Measurements from ENCODE around the gene FAM228B.

FAM228B gene

GRCh38 chr2:24191156-24191555, 67.9 kb downstream of the FAM228B start:
- no peak for TF ChIP-seq FOXM1 (IDR thresholded peaks at IDR 0.05; ENCODE audit: borderline replicate concordance, low read depth)
- no peak for TF ChIP-seq USF1 (IDR thresholded peaks at IDR 0.05)
- no peak for TF ChIP-seq EP300 (IDR thresholded peaks at IDR 0.05; ENCODE audit: borderline replicate concordance)
- no peak for TF ChIP-seq NFIC (IDR thresholded peaks at IDR 0.05)
- TF ChIP-seq RAD21 (IDR thresholded peaks at IDR 0.05; ENCODE audit: low read depth), result no peak
- TF ChIP-seq YY1 (IDR thresholded peaks at IDR 0.05; ENCODE audit: low read depth), result no peak
- TF ChIP-seq TAF1 (IDR thresholded peaks at IDR 0.05; ENCODE audit: low read depth), result no peak
- no peak for TF ChIP-seq EGR1 (IDR thresholded peaks at IDR 0.05)
- no peak for TF ChIP-seq MAX (IDR thresholded peaks at IDR 0.05)
- TF ChIP-seq TEAD4 (IDR thresholded peaks at IDR 0.05), result no peak
- no peak for TF ChIP-seq TCF12 (IDR thresholded peaks at IDR 0.05; ENCODE audit: low read depth)
- TF ChIP-seq ZBTB7A (IDR thresholded peaks at IDR 0.05; ENCODE audit: low read depth), result no peak
- TF ChIP-seq CEBPB (IDR thresholded peaks at IDR 0.05), result no peak
- TF ChIP-seq CREB1 (IDR thresholded peaks at IDR 0.05; ENCODE audit: low read depth), result no peak
- no peak for TF ChIP-seq REST (IDR thresholded peaks at IDR 0.05; ENCODE audit: low read depth)

GRCh38 chr2:24191848-24192247, 68.6 kb downstream of the FAM228B start:
- TF ChIP-seq CREB1 (IDR thresholded peaks at IDR 0.05; ENCODE audit: low read depth), result no peak
- no peak for TF ChIP-seq MAX (IDR thresholded peaks at IDR 0.05)
- TF ChIP-seq TCF12 (IDR thresholded peaks at IDR 0.05; ENCODE audit: low read depth), result no peak
- no peak for TF ChIP-seq USF1 (IDR thresholded peaks at IDR 0.05)
- no peak for TF ChIP-seq RAD21 (IDR thresholded peaks at IDR 0.05; ENCODE audit: low read depth)
- TF ChIP-seq TAF1 (IDR thresholded peaks at IDR 0.05; ENCODE audit: low read depth), result no peak
- no peak for TF ChIP-seq NFIC (IDR thresholded peaks at IDR 0.05)
- TF ChIP-seq ZBTB7A (IDR thresholded peaks at IDR 0.05; ENCODE audit: low read depth), result no peak
- TF ChIP-seq EGR1 (IDR thresholded peaks at IDR 0.05), result no peak
- TF ChIP-seq REST (IDR thresholded peaks at IDR 0.05; ENCODE audit: low read depth), result no peak
- no peak for TF ChIP-seq TEAD4 (IDR thresholded peaks at IDR 0.05)
- no peak for TF ChIP-seq CEBPB (IDR thresholded peaks at IDR 0.05)
- TF ChIP-seq YY1 (IDR thresholded peaks at IDR 0.05; ENCODE audit: low read depth), result no peak
- no peak for TF ChIP-seq FOXM1 (IDR thresholded peaks at IDR 0.05; ENCODE audit: borderline replicate concordance, low read depth)
- no peak for TF ChIP-seq EP300 (IDR thresholded peaks at IDR 0.05; ENCODE audit: borderline replicate concordance)

GRCh38 chr2:24199968-24200590, 76.8 kb downstream of the FAM228B start:
- TF ChIP-seq TAF1 (IDR thresholded peaks at IDR 0.05; ENCODE audit: low read depth), result no peak

GRCh38 chr2:24200799-24201198, 77.5 kb downstream of the FAM228B start:
- TF ChIP-seq FOXM1 (IDR thresholded peaks at IDR 0.05; ENCODE audit: borderline replicate concordance, low read depth) (no peak), TCF12 (IDR thresholded peaks at IDR 0.05; ENCODE audit: low read depth) (no peak), MAX (IDR thresholded peaks at IDR 0.05) (no peak), CEBPB (IDR thresholded peaks at IDR 0.05) (no peak), EP300 (IDR thresholded peaks at IDR 0.05; ENCODE audit: borderline replicate concordance) (no peak), ZBTB7A (IDR thresholded peaks at IDR 0.05; ENCODE audit: low read depth) (no peak), REST (IDR thresholded peaks at IDR 0.05; ENCODE audit: low read depth) (no peak)
